GM15510 (cell line): Measurements from ENCODE around the gene NLRC3.

Experiments
- POLR2A ChIP-seq: IDR thresholded peaks from 3 replicates; pipeline ENCODE4 v1.6.1; 2011; ENCODE audit warnings: borderline replicate concordance; ENCODE audit not compliant: insufficient read length; ENCODE audit errors: extremely low read depth

Gene NLRC3

DNA sequence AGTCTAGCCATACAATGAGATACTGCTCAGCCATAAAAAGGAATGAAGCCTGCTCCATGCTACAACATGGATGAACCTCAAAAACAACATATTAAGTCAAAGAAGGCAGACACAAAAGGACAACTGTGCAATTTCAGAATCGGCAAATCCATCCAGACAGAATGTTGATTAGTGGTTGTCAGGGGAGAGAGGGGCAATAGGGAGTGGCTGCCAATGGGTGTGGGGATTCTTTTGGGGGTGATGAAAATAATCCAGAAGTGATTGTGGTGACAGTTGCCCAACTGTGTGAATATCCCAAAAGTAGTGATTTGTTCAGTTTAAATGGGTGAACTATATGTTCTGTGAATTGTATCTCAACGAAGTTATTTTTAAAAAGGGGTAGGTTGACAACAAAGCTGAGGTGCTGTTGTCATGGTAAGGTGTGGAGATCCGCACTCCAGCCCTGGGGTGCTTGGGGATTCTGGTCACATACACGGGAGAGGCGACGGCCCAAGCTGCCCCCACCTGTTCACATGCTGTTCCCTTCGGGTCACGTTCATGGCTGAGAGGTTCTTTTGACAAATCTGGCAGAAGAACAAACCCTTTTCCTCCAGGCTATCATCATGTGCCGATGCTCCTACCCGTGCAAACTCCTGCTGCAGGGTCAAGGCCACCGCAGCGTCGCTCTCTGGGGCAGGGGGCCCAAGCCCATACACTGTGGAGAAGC, 24.6 kb upstream of the NLRC3 start:
- TF ChIP-seq POLR2A, result no peak

DNA sequence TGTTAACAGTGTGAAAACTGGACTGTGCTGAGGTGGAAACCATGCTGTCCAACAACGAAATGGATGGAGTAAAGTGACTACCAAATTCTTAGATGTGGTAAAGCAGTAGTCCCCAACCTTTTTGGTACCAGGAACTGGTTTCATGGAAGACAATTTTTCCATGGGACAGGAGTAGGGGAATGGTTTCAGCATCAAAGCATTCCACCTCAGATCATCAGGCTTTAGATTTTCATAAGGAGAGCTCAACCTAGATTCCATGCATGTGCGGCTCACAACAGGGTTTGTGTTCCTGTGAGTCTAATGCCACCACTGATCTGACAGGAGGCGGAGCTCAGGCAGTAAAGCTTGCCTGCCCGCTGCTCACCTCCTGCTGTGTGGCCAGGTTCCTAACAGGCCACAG, 22.7 kb upstream of the NLRC3 start:
- TF ChIP-seq POLR2A, result no peak

DNA sequence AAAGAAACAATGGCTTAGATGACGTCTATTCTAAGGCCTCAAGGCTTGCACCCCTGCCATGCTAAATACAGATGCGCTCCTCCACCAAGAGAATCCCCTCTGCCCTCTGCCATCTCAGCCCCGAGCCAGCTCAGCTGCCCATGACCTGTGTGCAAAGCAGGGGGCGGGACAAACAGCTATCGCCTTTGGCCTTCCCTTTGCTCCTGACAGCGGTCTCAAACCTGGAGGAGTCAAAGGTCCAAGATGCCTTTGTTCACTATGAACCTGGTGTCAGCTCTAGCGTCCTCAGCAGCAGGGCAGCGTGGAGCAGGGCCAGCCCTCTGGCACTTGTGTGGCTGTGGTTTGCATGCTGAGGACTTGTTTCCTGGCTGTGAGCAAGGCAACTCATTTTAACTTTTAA, 21.9 kb upstream of the NLRC3 start:
- TF ChIP-seq POLR2A, result no peak

DNA sequence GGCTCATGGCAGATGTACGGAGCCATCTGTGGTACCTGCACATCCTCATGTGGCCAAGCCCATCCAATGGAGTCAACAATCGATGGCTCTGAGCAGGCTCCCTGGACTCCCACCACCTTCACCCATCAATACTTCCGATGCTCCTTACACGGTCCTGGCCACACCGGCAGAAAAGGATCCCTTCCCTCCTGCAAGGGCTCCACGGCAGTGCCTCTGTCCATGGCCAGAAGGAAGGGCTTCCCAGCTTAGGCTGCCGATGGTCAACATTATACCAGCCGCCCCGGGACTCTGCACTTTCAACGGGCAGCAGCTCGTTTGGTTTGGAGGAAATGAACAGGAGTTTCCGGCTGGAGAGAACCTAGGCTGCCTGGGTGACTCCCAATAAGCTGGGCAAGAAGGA, 21.0 kb upstream of the NLRC3 start:
- no peak for TF ChIP-seq POLR2A

DNA sequence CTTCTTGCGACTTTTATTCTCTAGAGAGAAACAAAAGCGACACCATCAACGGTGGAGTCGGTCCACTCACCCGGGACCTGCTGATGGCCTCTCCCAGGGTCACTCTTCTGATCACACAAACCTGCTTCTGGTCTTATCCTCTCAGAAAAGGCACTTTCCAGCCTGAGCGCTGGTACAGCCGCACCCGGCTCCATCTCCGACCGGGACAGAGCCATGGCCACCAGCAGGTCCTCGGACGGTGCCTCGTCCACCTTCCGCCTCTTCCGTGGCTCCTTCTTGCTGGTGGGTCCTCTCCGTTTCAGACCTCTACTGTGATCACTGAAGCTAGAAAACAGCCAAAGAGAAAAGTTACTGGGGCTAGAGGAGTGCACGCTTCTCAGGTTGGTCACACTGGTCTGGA, 20.5 kb upstream of the NLRC3 start:
- TF ChIP-seq POLR2A, result no peak

DNA sequence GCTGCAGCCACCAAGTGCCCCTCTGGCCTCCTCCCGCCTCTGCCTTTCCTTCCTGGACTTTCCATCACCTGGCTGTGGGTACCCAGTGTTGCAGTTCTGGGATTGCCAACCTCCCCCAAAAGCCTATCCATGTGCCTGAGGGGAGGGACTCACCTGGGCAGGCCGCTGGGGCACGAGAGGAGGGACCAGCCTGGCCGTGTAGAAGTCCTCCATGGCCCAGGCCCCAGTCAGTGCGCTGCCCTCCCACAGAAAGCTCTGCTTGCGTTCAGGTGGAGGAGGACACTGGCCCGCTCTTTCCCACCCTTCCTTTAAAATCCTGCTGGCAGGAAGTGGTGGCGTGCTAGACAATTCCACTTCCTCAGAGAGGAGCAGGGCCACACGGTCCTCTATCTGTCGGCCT, 20.0 kb upstream of the NLRC3 start:
- no peak for TF ChIP-seq POLR2A

DNA sequence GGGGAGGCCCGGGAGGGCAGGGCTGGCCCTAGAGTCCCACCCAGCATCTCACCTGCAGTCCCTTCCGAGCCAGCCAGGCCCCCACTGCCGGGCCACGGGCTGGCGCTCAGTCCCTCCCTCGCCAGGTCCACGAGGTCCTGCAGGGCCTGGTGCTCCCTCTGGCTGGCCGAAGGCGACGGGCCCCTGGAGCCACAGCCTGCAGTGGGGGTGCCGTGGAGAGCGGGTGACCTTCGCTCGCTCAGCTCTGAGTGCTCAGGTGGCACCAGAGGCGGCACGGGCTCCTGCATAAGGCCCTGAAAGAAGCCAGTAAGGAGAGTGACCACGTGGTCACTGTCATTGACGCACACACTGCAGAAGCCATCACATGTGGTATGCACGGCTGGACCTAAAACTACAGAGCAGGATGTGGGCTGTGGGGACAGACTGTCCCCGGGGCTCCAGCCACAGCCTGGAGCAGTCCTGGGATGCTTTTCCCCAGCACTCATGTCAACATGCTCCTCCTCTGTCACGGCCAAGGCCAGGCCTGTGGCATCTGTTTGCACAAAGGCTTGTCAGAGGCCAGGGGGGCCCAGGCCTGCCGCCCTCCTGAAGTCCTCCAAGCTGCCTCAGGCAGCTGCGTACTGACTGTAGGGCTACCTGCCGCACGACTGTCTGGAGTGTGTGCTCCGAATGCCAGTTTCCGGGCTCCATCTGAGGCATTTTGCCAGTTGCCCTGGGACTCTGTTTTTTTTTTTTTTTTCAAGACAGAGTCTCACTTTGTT, 19.1 kb upstream of the NLRC3 start:
- no peak for TF ChIP-seq POLR2A

DNA sequence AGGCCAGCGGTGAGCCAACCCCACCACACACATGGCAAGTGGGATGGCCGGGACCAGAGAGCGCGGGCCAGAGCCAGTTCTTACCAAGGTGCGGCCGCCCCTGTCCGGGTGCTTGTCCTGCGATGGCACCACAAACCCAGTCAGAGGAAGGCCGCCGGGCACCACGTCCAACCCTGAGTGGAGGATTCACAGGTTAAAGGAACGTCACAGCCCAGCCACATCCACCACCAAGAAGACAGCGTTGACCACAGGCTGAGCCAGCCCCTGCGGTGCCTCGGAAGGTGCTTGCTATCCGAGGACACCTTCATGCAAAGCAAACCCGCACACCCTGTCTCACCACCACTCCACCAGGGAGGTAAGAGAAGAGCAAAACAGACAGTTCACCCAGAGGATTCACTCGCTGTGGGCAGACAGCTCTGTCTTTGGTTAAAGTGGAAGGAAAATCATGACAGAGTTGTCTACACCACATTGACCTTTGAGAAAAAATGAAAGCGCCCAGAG, 18.4 kb upstream of the NLRC3 start:
- no peak for TF ChIP-seq POLR2A

DNA sequence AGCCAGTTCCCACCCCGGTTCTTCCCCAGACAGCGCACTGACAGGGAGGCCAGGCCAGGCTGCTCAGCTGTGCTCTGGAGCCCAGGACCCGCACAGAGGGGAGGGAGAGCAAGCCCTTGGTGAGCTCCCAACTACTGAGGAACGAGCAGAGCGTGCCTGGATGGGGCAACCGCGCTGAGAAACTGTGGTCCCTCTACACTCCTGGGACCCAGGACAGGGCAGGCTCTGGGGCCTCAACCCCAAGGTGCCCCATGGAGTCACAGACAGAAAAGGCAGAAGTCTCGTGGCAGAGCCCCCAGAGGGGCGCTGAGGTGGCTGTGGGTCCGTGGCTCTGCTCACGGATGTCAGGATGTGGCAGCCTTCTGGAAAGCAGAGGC, 17.9 kb upstream of the NLRC3 start:
- no peak for TF ChIP-seq POLR2A

DNA sequence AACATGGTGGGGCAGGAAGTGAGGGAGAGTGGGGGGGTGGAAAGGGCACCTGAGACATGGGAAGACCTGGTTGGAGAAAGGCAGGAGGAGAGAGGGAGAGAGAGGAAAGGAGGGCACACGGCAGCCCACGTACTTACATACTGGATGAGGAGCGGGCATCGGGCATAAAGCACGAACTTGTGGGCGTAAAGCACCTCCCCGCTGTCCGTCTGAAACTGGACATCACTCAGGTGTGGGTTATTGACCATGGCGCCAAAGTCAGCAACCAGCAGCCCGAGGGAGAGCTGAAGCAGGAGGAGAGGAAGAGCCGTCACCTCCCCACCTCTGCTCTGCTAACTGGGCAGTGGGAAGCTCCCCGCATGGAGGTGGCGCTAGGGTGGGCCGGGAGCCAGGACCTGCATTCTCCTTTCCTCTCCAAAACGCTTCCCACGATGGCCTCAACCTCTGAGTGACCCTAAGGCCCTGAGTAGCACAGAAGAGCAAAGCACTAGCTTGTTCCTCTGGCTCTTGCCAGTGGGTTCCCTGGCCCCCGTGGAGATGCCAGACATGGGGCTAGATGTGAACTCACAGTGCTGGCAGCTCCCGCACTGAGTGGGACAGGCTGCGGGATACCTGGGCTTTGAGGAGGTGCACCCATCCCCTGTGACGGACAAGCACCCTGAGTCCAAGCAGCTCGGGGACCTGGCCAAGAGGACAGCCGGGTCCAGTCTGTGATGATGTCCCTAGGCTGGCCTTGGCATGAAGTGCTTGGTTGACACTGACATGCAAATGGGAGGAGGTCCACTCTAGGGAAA, 17.3 kb upstream of the NLRC3 start:
- TF ChIP-seq POLR2A, result no peak

DNA sequence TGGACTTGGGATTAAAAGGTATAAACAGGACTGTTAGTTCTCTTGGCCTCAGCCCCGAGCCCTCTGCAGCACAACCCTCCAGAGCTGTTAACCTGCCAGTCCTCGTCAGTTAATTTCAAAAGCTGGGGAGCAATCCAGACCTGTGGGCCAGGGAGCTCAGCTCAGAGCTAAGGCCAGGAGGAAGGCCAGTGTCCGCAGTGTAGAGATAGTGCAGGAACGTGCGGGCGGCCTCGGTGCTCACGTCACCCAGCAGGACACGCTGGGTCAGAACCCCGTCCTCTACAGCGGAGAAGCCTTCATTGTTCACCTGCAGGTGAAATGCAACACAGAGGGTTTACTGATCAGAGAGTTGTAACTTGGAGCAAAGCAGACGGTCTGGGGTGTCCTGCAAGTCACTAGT, 15.4 kb upstream of the NLRC3 start:
- TF ChIP-seq POLR2A, result no peak

DNA sequence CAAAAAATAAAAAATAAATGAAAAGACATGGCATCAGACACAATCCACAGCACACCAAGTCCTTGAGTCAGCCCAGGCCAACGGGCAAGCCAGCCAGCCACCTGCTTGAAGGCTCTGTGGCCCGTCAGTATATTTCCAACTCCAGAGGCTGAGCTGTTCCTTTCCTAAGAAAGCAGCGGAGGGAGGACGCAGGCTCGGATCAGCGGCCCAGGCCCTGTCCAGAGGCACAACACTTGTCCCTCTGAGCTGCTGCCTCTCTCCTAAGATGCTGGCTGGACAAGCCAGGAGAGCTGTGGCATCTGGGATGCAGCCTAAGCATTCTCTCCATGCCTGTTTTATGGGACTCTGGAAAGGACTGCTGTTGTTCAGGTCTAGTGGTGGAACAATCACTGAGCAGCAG, 14.8 kb upstream of the NLRC3 start:
- TF ChIP-seq POLR2A, result no peak

DNA sequence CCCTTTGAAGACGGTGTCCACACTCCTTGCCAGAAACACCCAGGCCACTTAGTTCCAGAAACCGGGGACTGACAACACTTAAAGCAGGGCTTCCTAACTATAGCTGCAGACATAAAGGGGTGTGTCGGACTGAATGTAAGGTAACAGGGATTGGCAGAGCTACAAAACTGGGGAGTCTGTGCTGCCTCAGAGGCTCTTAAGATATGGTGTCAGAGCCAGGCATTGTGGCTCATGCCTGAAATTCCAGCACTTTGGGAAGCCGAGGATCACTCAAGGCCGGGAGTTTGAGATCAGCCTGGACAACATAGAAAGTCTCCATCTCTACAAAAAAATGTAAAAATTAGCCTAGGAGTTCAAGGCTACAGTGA, 14.2 kb upstream of the NLRC3 start:
- TF ChIP-seq POLR2A, result no peak

DNA sequence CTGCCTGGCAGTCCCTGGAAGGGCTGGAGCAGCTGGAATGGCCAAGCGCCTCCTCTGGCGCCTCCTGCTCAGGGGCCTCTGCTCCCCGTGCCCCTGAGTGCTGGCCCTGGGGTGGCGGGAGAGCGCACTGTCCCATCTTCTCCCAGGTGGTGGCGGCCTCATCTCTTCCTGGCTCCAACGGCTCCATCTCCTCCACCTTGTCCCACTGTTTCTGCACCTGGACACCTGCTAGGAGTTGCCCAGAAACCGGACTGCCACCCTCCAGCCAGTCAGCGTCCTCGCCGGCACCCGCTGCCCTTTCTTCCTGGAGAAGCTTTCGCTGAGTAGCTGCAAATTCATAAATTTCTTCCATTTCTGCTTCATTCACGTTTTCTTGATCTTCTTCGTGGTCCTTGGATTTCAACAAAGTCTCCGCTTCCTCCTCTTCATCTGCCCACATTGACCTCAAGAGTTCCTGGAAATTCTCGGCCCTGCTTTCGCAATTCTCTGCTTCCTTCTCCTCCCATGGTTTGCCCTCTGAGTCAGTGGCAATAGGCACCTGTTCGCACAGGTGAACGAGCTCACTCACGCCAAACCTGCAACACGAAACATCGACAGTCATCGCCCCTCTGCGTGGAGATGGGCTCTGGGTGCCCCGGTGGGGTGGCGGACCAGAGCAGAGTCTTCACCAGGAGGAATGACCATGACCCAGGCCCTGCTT, 13.7 kb upstream of the NLRC3 start:
- TF ChIP-seq POLR2A, result no peak
